ENCODE data around the gene TIGD1. TPM values are rescaled to one million over a fixed set of nuclear protein-coding genes. Genes with fewer than 3 reads are reported as not detected.
"Not testable (repeated sequence)": the region's sequence is repeated elsewhere in the genome, so short reads cannot be mapped to it uniquely, and the experiment has no call there.

Gene TIGD1
- total RNA-seq, 1 donor from 2014 or later, result 12.3 TPM

- no peaks in the 10 kb centered on the region for H3K9me3 Mint-ChIP-seq (ENCODE audit: unreplicated experiment)
- no peak for TF ChIP-seq CTCF (IDR thresholded peaks at IDR 0.05; ENCODE audit: partially characterized antibody, unreplicated experiment)
- no peak overlapping the region for H3K4me3 Mint-ChIP-seq (ENCODE audit: unreplicated experiment)
- no peak overlapping the region for H3K27ac Mint-ChIP-seq (ENCODE audit: unreplicated experiment)
- no peak for DNase-seq
- no peaks in the 10 kb centered on the region for H3K4me1 Mint-ChIP-seq (ENCODE audit: low read depth, unreplicated experiment)
- no peaks in the 10 kb centered on the region for H3K27me3 Mint-ChIP-seq (ENCODE audit: unreplicated experiment)
- peaks cover 3% of the 10 kb centered on the region for H3K36me3 Mint-ChIP-seq (ENCODE audit: unreplicated experiment)
Observed at GRCh38 chr2:232573042-232573441, 22.7 kb upstream of the TIGD1 start.

- Mint-ChIP-seq H3K27me3 (ENCODE audit: unreplicated experiment) (no peaks in the 10 kb centered on the region), H3K4me1 (ENCODE audit: low read depth, unreplicated experiment) (no peaks in the 10 kb centered on the region), H3K4me3 (ENCODE audit: unreplicated experiment) (no peak overlapping the region), H3K9me3 (ENCODE audit: unreplicated experiment) (no peaks in the 10 kb centered on the region), H3K36me3 (ENCODE audit: unreplicated experiment) (peaks cover 3% of the 10 kb centered on the region), H3K27ac (ENCODE audit: unreplicated experiment) (no peak overlapping the region)
- no peak for DNase-seq
- TF ChIP-seq CTCF (IDR thresholded peaks at IDR 0.05; ENCODE audit: partially characterized antibody, unreplicated experiment), result no peak
Observed at GRCh38 chr2:232571026-232571474, 20.7 kb upstream of the TIGD1 start.

GRCh38 chr2:232570481-232570880 is 20.1 kb upstream of the TIGD1 start:
- not testable (repeated sequence) for H3K4me3 Mint-ChIP-seq (ENCODE audit: unreplicated experiment); H3K36me3 Mint-ChIP-seq (ENCODE audit: unreplicated experiment); H3K4me1 Mint-ChIP-seq (ENCODE audit: low read depth, unreplicated experiment)

GRCh38 chr2:232569541-232569940 is 19.2 kb upstream of the TIGD1 start:
- no peaks in the 10 kb centered on the region for H3K9me3 Mint-ChIP-seq (ENCODE audit: unreplicated experiment)
- no peaks in the 10 kb centered on the region for H3K27me3 Mint-ChIP-seq (ENCODE audit: unreplicated experiment)
- H3K36me3 Mint-ChIP-seq (ENCODE audit: unreplicated experiment), result peaks cover 3% of the 10 kb centered on the region
- TF ChIP-seq CTCF (IDR thresholded peaks at IDR 0.05; ENCODE audit: partially characterized antibody, unreplicated experiment), result no peak
- H3K4me3 Mint-ChIP-seq (ENCODE audit: unreplicated experiment), result no peak overlapping the region
- no peaks in the 10 kb centered on the region for H3K4me1 Mint-ChIP-seq (ENCODE audit: low read depth, unreplicated experiment)
- no peak overlapping the region for H3K27ac Mint-ChIP-seq (ENCODE audit: unreplicated experiment)
- no peak for DNase-seq

More at GRCh38 chr2:232570481-232570880, 20.1 kb upstream of the TIGD1 start:
- H3K9me3 Mint-ChIP-seq (ENCODE audit: unreplicated experiment); DNase-seq; H3K27ac Mint-ChIP-seq (ENCODE audit: unreplicated experiment); H3K27me3 Mint-ChIP-seq (ENCODE audit: unreplicated experiment): not testable (repeated sequence)

GRCh38 chr2:232568161-232568560 is 17.8 kb upstream of the TIGD1 start:
- Mint-ChIP-seq H3K27me3 (ENCODE audit: unreplicated experiment) (no peaks in the 10 kb centered on the region), H3K9me3 (ENCODE audit: unreplicated experiment) (no peaks in the 10 kb centered on the region), H3K4me1 (ENCODE audit: low read depth, unreplicated experiment) (no peaks in the 10 kb centered on the region), H3K4me3 (ENCODE audit: unreplicated experiment) (no peak overlapping the region), H3K27ac (ENCODE audit: unreplicated experiment) (no peak overlapping the region), H3K36me3 (ENCODE audit: unreplicated experiment) (peaks cover 3% of the 10 kb centered on the region)
- no peak for DNase-seq
- no peak for TF ChIP-seq CTCF (IDR thresholded peaks at IDR 0.05; ENCODE audit: partially characterized antibody, unreplicated experiment)

- Mint-ChIP-seq H3K36me3 (ENCODE audit: unreplicated experiment) (peaks cover 3% of the 10 kb centered on the region), H3K27me3 (ENCODE audit: unreplicated experiment) (no peaks in the 10 kb centered on the region), H3K4me1 (ENCODE audit: low read depth, unreplicated experiment) (no peaks in the 10 kb centered on the region), H3K4me3 (ENCODE audit: unreplicated experiment) (no peak overlapping the region), H3K27ac (ENCODE audit: unreplicated experiment) (no peak overlapping the region), H3K9me3 (ENCODE audit: unreplicated experiment) (no peaks in the 10 kb centered on the region)
- DNase-seq, result no peak
- no peak for TF ChIP-seq CTCF (IDR thresholded peaks at IDR 0.05; ENCODE audit: partially characterized antibody, unreplicated experiment)
Observed at GRCh38 chr2:232567721-232568120, 17.4 kb upstream of the TIGD1 start.

Measured in glutamatergic neuron (in vitro differentiated cells).